Loucy (cell line): ENCODE measurements around the gene TSC2.

Source experiments
- H2AFZ ChIP-seq: fragments of 200-600 bp; sonication (generic); 2 replicates; pipeline ENCODE4 v1.6.0; 2016; ENCODE audit warnings: antibody characterized with exemption, mild to moderate bottlenecking, low read length, moderate library complexity
- H3F3A ChIP-seq: fragments of 200-600 bp; 2 replicates; pipeline ENCODE4 v1.6.0; 2016; ENCODE audit warnings: antibody characterized with exemption, low read depth, mild to moderate bottlenecking
- H3K27me3 ChIP-seq: fragments of 200-600 bp; sonication (generic); 2 replicates; pipeline ENCODE4 v1.6.1; 2014; ENCODE audit warnings: low read length, mild to moderate bottlenecking; ENCODE audit not compliant: insufficient read depth, poor library complexity, severe bottlenecking
- H3K36me3 ChIP-seq: fragments of 200-600 bp; sonication (generic); 2 replicates; pipeline ENCODE4 v1.6.1; 2016; ENCODE audit warnings: low read length; ENCODE audit not compliant: insufficient read depth
- H3K4me1 ChIP-seq: fragments of 200-600 bp; sonication (generic); 2 replicates; pipeline ENCODE4 v1.5.1; 2014; ENCODE audit warnings: low read length, mild to moderate bottlenecking; ENCODE audit not compliant: insufficient read depth, poor library complexity, severe bottlenecking
- H3K4me2 ChIP-seq: fragments of 200-600 bp; sonication (generic); 2 replicates; pipeline ENCODE4 v1.6.0; 2014; ENCODE audit warnings: antibody characterized with exemption, low read length, low read depth, mild to moderate bottlenecking; ENCODE audit not compliant: poor library complexity, severe bottlenecking
- H3K4me3 ChIP-seq: fragments of 200-600 bp; sonication (generic); 2 replicates; pipeline ENCODE4 v1.5.1; 2014; ENCODE audit warnings: low read length, mild to moderate bottlenecking, mixed read lengths; ENCODE audit not compliant: poor library complexity, severe bottlenecking
- H3K79me2 ChIP-seq: fragments of 200-600 bp; sonication (generic); 2 replicates; pipeline ENCODE4 v1.6.1; 2014; ENCODE audit warnings: low read length; ENCODE audit not compliant: insufficient read depth
- H3K9ac ChIP-seq: fragments of 200-600 bp; sonication (generic); 2 replicates; pipeline ENCODE4 v1.6.0; 2014; ENCODE audit warnings: mild to moderate bottlenecking, low read depth, low read length, moderate library complexity; ENCODE audit not compliant: poor library complexity, severe bottlenecking
- H3K9me2 ChIP-seq: fragments of 200-600 bp; sonication (generic); replicated peaks from 2 replicates; pipeline ENCODE4 v1.6.1; 2016; ENCODE audit warnings: low read depth, low read length, mixed read lengths
- H3K9me3 ChIP-seq: fragments of 200-600 bp; sonication (generic); 2 replicates; pipeline ENCODE4 v1.6.1; 2014; ENCODE audit warnings: mild to moderate bottlenecking, antibody characterized with exemption, low read length, low read depth; ENCODE audit not compliant: insufficient read depth
- H4K20me1 ChIP-seq: fragments of 200-600 bp; sonication (generic); 2 replicates; pipeline ENCODE4 v1.6.0; 2014; ENCODE audit warnings: antibody characterized with exemption, low read length, mild to moderate bottlenecking; ENCODE audit not compliant: insufficient read depth, poor library complexity, severe bottlenecking
- EZH2phosphoT487 ChIP-seq: fragments of 200-600 bp; IDR thresholded peaks from 2 replicates; pipeline ENCODE4 v1.6.1; 2018; ENCODE audit warnings: antibody characterized with exemption, mild to moderate bottlenecking, moderate library complexity, borderline replicate concordance
- TF ChIP-seq, protein P1 (sequence below): fragments of 200-600 bp; sonication (generic); conservative IDR thresholded peaks from 2 replicates; pipeline ENCODE4 v1.5.1; 2014; ENCODE audit warnings: mild to moderate bottlenecking, antibody characterized with exemption, low read length

TSC2 gene

GRCh38 chr16:2090481-2090776, 42.6 kb downstream of the TSC2 start:
- no peaks in the 10 kb centered on the region for H4K20me1 ChIP-seq
- no peak overlapping the region for H2AFZ ChIP-seq
- no peak overlapping the region for H3K9ac ChIP-seq
- no peaks in the 10 kb centered on the region for H3K79me2 ChIP-seq
- no peaks in the 10 kb centered on the region for H3K36me3 ChIP-seq
- no peaks in the 10 kb centered on the region for H3K9me3 ChIP-seq
- H3F3A ChIP-seq = no peaks in the 10 kb centered on the region
- H3K4me2 ChIP-seq = no peak overlapping the region
- no peaks in the 10 kb centered on the region for H3K27me3 ChIP-seq
- TF ChIP-seq EZH2phosphoT487 = no peak
- TF ChIP-seq, protein P1, sequence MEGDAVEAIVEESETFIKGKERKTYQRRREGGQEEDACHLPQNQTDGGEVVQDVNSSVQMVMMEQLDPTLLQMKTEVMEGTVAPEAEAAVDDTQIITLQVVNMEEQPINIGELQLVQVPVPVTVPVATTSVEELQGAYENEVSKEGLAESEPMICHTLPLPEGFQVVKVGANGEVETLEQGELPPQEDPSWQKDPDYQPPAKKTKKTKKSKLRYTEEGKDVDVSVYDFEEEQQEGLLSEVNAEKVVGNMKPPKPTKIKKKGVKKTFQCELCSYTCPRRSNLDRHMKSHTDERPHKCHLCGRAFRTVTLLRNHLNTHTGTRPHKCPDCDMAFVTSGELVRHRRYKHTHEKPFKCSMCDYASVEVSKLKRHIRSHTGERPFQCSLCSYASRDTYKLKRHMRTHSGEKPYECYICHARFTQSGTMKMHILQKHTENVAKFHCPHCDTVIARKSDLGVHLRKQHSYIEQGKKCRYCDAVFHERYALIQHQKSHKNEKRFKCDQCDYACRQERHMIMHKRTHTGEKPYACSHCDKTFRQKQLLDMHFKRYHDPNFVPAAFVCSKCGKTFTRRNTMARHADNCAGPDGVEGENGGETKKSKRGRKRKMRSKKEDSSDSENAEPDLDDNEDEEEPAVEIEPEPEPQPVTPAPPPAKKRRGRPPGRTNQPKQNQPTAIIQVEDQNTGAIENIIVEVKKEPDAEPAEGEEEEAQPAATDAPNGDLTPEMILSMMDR = no peak
- no peak overlapping the region for H3K4me3 ChIP-seq
- no peaks in the 10 kb centered on the region for H3K4me1 ChIP-seq
- no peaks in the 10 kb centered on the region for H3K9me2 ChIP-seq

- H3K9ac ChIP-seq = no peak overlapping the region
These were observed 43.2 kb downstream of the TSC2 start for GRCh38 chr16:2090777-2091546.

DNA sequence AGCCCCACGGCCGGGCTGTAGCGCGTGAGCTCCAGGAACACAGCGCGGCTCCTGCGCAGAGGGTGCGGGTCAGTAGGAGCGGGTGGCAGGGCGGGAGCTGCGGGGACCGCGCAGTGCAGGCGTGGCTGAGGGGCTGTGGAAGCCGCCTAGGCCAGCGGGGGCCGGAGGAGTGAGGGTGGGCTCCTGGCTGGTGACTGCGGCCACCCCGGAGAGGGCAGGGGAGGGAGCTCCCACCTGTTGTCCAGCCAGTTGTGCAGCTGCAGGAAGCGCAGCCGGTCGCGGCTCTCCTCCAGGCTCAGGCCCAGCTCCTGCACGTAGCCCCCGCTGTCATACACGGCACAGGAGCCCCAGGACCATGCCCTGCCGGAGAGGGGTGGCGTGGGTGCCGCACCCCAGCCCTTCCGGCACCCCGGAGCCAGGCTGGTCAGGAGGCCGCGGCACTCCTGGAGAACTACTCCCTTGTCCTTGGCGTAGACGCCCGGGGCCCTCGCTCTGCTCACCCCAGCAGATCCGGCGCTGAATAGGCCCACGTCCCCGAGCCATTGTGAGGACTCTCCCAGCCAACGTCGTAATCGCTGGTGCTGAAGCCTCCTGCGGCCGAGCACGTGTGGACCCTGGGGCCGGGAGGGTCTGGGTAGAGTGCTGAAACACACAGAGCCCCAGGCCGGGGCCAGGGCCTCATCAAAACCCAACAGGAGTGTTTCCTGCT, 43.9 kb downstream of the TSC2 start:
- Histone ChIP-seq H3K27me3 (no peaks in the 10 kb centered on the region), H3K4me1 (no peaks in the 10 kb centered on the region), H3K4me2 (no peak overlapping the region), H3K9me3 (no peaks in the 10 kb centered on the region), H3K9me2 (no peaks in the 10 kb centered on the region), H3F3A (no peaks in the 10 kb centered on the region), H3K9ac (no peak overlapping the region), H3K79me2 (no peaks in the 10 kb centered on the region), H4K20me1 (no peaks in the 10 kb centered on the region), H2AFZ (no peak overlapping the region), H3K4me3 (no peak overlapping the region), H3K36me3 (no peaks in the 10 kb centered on the region)
- TF ChIP-seq, protein P1 = no peak
- TF ChIP-seq EZH2phosphoT487 = no peak

More at GRCh38 chr16:2090777-2091546, 43.2 kb downstream of the TSC2 start:
- Histone ChIP-seq H4K20me1 (no peaks in the 10 kb centered on the region), H3K79me2 (no peaks in the 10 kb centered on the region), H3K27me3 (no peaks in the 10 kb centered on the region), H3K4me3 (no peak overlapping the region), H3K4me1 (no peaks in the 10 kb centered on the region), H3K9me3 (no peaks in the 10 kb centered on the region), H3K9me2 (no peaks in the 10 kb centered on the region), H3K36me3 (no peaks in the 10 kb centered on the region), H3F3A (no peaks in the 10 kb centered on the region), H3K4me2 (no peak overlapping the region), H2AFZ (no peak overlapping the region)
- no peak for TF ChIP-seq EZH2phosphoT487
- TF ChIP-seq, protein P1 = no peak
